HEK293T (cell line): ENCODE data around the gene CHST15.

Experiments used
- CTCF ChIA-PET: fragments of 350-600 bp; formaldehyde crosslinking; extraction: SDS; loops from one replicate; lab custom pipeline; 2021; ENCODE audit warnings: antibody characterized with exemption, inconsistent platforms; lab: Yijun Ruan, JAX
- POLR2A ChIA-PET: fragments of 350-600 bp; formaldehyde crosslinking; extraction: SDS; loops from one replicate; lab custom pipeline; 2020; ENCODE audit warnings: antibody characterized with exemption, inconsistent platforms; lab: Yijun Ruan, JAX
- DNase-seq: peaks from one replicate; pipeline ENCODE4 v3.0.0; 2012; ENCODE audit warnings: mixed read lengths; ENCODE audit errors: extremely low spot score
- ARNT ChIP-seq: fragments of 450-650 bp; IDR thresholded peaks from 2 replicates; pipeline ENCODE4 v1.6.1; 2017; ENCODE audit warnings: mild to moderate bottlenecking
- BHLHE40 ChIP-seq: fragments of 450-650 bp; IDR thresholded peaks from 2 replicates; pipeline ENCODE4 v1.6.1; 2016; ENCODE audit warnings: mild to moderate bottlenecking, moderate library complexity, borderline replicate concordance
- CTBP1 ChIP-seq: fragments of 450-650 bp; IDR thresholded peaks from 2 replicates; pipeline ENCODE4 v1.6.1; 2016; ENCODE audit warnings: borderline replicate concordance
- ELF4 ChIP-seq: fragments of 450-650 bp; IDR thresholded peaks from 2 replicates; pipeline ENCODE4 v1.6.1; 2017; ENCODE audit warnings: antibody characterized with exemption
- FOXA1 ChIP-seq: fragments of 450-650 bp; IDR thresholded peaks from 2 replicates; pipeline ENCODE4 v1.6.1; 2016; ENCODE audit warnings: mild to moderate bottlenecking
- FOXK2 ChIP-seq: fragments of 450-650 bp; IDR thresholded peaks from 2 replicates; pipeline ENCODE4 v1.6.1; 2016; ENCODE audit warnings: mild to moderate bottlenecking
- FOXM1 ChIP-seq: fragments of 450-650 bp; IDR thresholded peaks from 2 replicates; pipeline ENCODE4 v1.6.1; 2017; ENCODE audit warnings: mild to moderate bottlenecking, borderline replicate concordance
- HDGF ChIP-seq: fragments of 450-650 bp; IDR thresholded peaks from 2 replicates; pipeline ENCODE4 v1.6.1; 2017; ENCODE audit warnings: antibody characterized with exemption, borderline replicate concordance
- L3MBTL2 ChIP-seq: fragments of 450-650 bp; conservative IDR thresholded peaks from 2 replicates; pipeline ENCODE4 v1.6.1; 2016; ENCODE audit warnings: mild to moderate bottlenecking
- LEF1 ChIP-seq: fragments of 450-650 bp; IDR thresholded peaks from 2 replicates; pipeline ENCODE4 v1.6.1; 2017; ENCODE audit warnings: mild to moderate bottlenecking, borderline replicate concordance
- NFRKB ChIP-seq: fragments of 450-650 bp; IDR thresholded peaks from 2 replicates; pipeline ENCODE4 v1.6.1; 2016; ENCODE audit warnings: mild to moderate bottlenecking, moderate library complexity
- SP1 ChIP-seq: fragments of 450-650 bp; IDR thresholded peaks from 2 replicates; pipeline ENCODE4 v1.6.1; 2017
- SUZ12 ChIP-seq: fragments of 450-650 bp; IDR thresholded peaks from 2 replicates; pipeline ENCODE4 v1.6.1; 2016; ENCODE audit warnings: mild to moderate bottlenecking
- TARDBP ChIP-seq: fragments of 450-650 bp; IDR thresholded peaks from 2 replicates; pipeline ENCODE4 v1.6.1; 2016
- ZNF384 ChIP-seq: fragments of 450-650 bp; IDR thresholded peaks from 2 replicates; pipeline ENCODE4 v1.6.1; 2016
- TF ChIP-seq, protein P1 (sequence below): fragments of 450-650 bp; IDR thresholded peaks from 2 replicates; pipeline ENCODE4 v1.6.1; 2016

CHST15 gene

DNA sequence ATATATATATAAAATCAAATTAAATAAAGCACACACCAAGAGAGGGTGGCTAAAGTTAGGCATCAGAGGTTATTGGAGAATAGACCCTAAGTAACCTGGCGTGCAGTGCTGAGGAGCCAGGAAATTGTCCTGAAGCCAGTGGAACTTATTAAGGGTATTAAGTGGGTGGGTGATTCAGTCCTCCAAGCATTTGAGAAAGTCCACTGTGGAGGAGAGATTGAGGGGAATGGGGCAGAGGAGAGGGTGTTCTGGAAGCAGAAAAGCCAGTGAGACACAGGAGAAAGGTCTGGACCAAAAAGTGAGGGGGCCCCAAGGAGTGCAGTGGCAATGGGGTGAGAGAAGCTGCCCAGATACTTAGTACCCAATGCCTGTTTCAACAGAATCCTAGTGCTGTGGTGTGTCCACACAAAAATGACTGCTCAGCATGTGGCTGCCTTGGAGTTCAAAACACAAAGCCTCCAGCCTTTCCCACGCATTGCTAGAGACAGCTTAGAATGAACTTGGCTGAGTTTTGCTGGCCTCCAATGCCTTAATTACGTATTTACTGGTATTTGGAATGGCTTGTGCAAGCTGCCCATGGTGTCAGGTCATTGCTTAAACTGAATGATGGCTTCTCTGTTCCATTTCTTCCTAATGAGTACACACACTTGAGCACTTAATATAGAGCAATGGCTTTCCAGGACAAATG, 44.9 kb upstream of the CHST15 start:
- no peak for TF ChIP-seq ZNF384
- TF ChIP-seq HDGF: no peak
- no peak for TF ChIP-seq FOXA1
- TF ChIP-seq ELF4: no peak
- TF ChIP-seq TARDBP: no peak
- TF ChIP-seq FOXK2: no peak
- TF ChIP-seq, protein P1, sequence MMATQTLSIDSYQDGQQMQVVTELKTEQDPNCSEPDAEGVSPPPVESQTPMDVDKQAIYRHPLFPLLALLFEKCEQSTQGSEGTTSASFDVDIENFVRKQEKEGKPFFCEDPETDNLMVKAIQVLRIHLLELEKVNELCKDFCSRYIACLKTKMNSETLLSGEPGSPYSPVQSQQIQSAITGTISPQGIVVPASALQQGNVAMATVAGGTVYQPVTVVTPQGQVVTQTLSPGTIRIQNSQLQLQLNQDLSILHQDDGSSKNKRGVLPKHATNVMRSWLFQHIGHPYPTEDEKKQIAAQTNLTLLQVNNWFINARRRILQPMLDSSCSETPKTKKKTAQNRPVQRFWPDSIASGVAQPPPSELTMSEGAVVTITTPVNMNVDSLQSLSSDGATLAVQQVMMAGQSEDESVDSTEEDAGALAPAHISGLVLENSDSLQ: no peak
- no peak for TF ChIP-seq FOXM1
- TF ChIP-seq BHLHE40: no peak
- TF ChIP-seq SUZ12: no peak
- no peak for TF ChIP-seq L3MBTL2
- no peak for TF ChIP-seq LEF1
- no peak for TF ChIP-seq NFRKB
- TF ChIP-seq CTBP1: no peak
- TF ChIP-seq SP1: no peak
- no peak for TF ChIP-seq ARNT
- DNase-seq: no peak
- ChIA-PET CTCF (no interaction called here), POLR2A (no interaction called here)

DNA sequence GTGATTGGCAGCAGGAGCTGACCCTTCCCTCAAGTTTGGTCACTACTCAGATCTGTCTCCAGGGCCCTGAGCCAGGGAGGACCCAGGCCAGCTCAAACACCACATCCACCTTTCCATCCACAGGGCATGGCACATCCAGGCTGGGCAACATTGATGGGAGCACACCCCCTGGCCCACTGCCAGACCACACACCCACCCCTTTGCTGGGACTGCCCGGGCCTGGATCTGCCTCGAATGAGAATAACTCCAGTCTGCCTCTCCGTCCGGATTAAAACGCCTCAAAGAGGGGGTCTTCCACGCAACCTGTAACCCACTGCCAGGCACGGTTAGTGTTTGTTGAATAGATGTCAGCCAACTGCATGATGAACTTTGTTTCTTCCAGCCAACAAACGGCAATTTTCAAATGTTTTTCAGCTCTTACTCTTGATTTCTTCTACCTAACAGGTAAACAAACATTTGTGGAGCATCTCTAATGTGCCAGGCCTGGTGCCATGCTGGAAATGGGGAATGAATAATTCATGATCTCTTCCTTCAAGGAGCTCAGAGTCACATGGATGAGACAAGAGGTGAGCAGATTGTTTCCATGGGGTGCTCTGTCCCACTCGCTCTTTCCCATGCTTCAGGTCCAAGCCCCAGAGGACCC, 41.0 kb upstream of the CHST15 start:
- ChIA-PET CTCF (no interaction called here), POLR2A (no interaction called here)
- DNase-seq: no peak
- TF ChIP-seq CTBP1 (no peak), FOXA1 (no peak), LEF1 (no peak), TARDBP (no peak), FOXM1 (no peak), BHLHE40 (no peak), SUZ12 (no peak), ZNF384 (no peak), L3MBTL2 (no peak), HDGF (no peak), FOXK2 (no peak), ELF4 (no peak), ARNT (no peak), SP1 (no peak), NFRKB (no peak)
- TF ChIP-seq, protein P1: no peak

DNA sequence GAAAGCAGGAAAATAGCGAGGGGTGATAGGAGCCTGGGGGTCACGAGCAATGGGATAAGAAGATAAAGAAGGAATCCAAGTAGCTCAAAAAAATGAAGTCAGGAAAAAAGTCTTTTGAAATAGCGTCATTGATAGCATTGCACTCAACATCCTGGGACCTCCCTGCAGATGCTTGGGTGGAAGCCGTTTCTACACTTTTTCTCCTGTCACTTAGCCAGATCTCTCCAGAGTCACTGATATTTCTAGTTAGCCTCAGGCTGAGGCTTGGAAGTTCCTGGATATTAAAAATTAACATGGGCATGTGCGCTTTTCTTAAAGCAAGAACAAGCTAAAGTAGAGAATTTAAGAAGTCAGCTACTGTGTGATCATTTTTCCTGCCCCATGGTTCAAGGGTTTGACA, 39.5 kb upstream of the CHST15 start:
- POLR2A ChIA-PET: no interaction called here
- DNase-seq: no peak
- CTCF ChIA-PET: no interaction called here

DNA sequence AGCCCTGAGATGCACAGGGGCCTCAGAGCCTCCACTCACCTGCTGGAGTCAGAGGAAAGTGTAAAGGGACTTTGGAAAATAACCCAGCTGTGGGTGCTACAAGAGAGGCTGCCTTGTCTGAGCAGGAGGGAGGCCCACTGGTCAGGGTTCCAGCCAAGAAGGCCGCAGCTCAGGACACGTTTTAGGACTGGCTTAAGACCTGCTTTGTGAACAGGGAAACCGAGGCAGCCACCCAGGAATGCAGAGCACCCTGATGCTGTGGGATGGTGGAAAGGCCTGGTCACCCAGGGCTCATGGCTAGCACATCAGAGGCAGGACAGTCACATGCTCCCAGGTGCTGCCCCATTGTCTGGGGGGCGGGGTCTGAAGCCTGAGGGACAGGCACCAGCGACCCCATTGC, 38.9 kb upstream of the CHST15 start:
- DNase-seq: no peak
- TF ChIP-seq CTBP1: no peak
- TF ChIP-seq LEF1: no peak
- no peak for TF ChIP-seq BHLHE40
- TF ChIP-seq HDGF: no peak
- no peak for TF ChIP-seq TARDBP
- no peak for TF ChIP-seq L3MBTL2
- no peak for TF ChIP-seq ELF4
- no peak for TF ChIP-seq ARNT
- TF ChIP-seq SUZ12: no peak
- no peak for TF ChIP-seq FOXK2
- no peak for TF ChIP-seq NFRKB
- TF ChIP-seq FOXA1: no peak
- TF ChIP-seq, protein P1: no peak
- no peak for TF ChIP-seq ZNF384
- TF ChIP-seq SP1: no peak
- CTCF ChIA-PET: no interaction called here
- POLR2A ChIA-PET: no interaction called here

More for the DNA sequence above, 39.5 kb upstream of the CHST15 start:
- TF ChIP-seq TARDBP (no peak), ELF4 (no peak), SP1 (no peak), LEF1 (no peak), BHLHE40 (no peak), SUZ12 (no peak), CTBP1 (no peak), L3MBTL2 (no peak), HDGF (no peak), NFRKB (no peak), FOXA1 (no peak), FOXK2 (no peak), ARNT (no peak)
- TF ChIP-seq, protein P1: no peak

DNA sequence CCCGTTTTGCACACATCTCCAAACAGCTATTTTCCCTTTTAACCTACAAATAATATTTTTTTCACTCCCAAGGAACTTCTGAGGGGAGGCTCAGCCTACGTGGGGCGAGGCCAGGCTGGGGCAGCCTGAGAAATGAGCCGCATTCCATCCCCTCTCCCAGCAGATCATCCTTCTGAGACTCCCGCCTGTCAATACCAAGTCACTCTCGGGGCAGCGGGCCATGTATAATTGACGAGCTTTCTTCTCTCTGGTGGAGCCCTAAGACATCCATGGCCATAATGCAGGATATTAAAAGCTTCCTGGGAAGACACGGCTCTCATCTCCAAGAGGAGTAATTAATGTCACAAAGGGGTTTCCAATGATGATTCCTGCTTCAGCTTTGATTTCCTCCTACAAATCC, 37.8 kb upstream of the CHST15 start:
- TF ChIP-seq NFRKB (no peak), BHLHE40 (no peak), SP1 (no peak), FOXM1 (no peak), LEF1 (no peak), ARNT (no peak), ZNF384 (no peak), SUZ12 (no peak), CTBP1 (no peak), L3MBTL2 (no peak), TARDBP (no peak), FOXK2 (no peak), ELF4 (no peak), FOXA1 (no peak), HDGF (no peak)
- TF ChIP-seq, protein P1: no peak
- POLR2A ChIA-PET: interaction anchor here (1.1 kb wide), 1 partner anchor 16 kb away, joined by 4 read pairs; no protein-coding TSS in a partner anchor
- no peak for DNase-seq
- CTCF ChIA-PET: no interaction called here
